Aorta (tissue), 5 donors: ENCODE data around the gene TBC1D19. TPM values are rescaled to one million over a fixed set of nuclear protein-coding genes. Genes with fewer than 3 reads are reported as not detected.
A peak's percentile ranks its signal among the peaks of the same experiment; 100 is the strongest.

ENCODE experiments used
- ATAC-seq: fragments of 200-7000 bp; cut with Tn5 transposase; one replicate; pipeline ENCODE4 v1.9.1; 2022; ENCODE audit warnings: moderate library complexity; ENCODE audit not compliant: low FRiP score
- DNase-seq, 2 donors: peaks; one replicate each; pipeline ENCODE4 v3.0.0-alpha.2; 2020
- H3K27ac ChIP-seq, 2 donors: one replicate each; pipeline ENCODE4 v1.5.1; 2013; ENCODE audit warnings: low read length in 2 of 2, mild to moderate bottlenecking in 2 of 2, moderate library complexity in 2 of 2, control low read depth in 1 of 2, inconsistent platforms in 1 of 2, low read depth in 1 of 2
- H3K27me3 ChIP-seq, 2 donors: one replicate each; pipeline ENCODE4 v1.6.1; 2013; ENCODE audit warnings: control low read depth in 1 of 2, low read length in 1 of 2, mild to moderate bottlenecking in 1 of 2, moderate library complexity in 1 of 2; ENCODE audit not compliant: insufficient read depth in 2 of 2, control insufficient read depth in 1 of 2
- H3K36me3 ChIP-seq, 2 donors: one replicate each; pipeline ENCODE4 v1.6.1; 2013; ENCODE audit warnings: control low read depth in 1 of 2, low read length in 1 of 2, mild to moderate bottlenecking in 1 of 2; ENCODE audit not compliant: insufficient read depth in 2 of 2, control insufficient read depth in 1 of 2
- H3K4me1 ChIP-seq, 2 donors: one replicate each; pipeline ENCODE4 v1.6.1; 2013; ENCODE audit warnings: low read length in 2 of 2, control low read depth in 1 of 2, mild to moderate bottlenecking in 1 of 2, moderate library complexity in 1 of 2; ENCODE audit not compliant: insufficient read depth in 2 of 2, control insufficient read depth in 1 of 2
- H3K4me3 ChIP-seq, 2 donors: one replicate each; pipeline ENCODE4 v1.5.1; 2013; ENCODE audit warnings: low read length in 2 of 2, control low read depth in 1 of 2, mild to moderate bottlenecking in 1 of 2
- H3K9me3 ChIP-seq: one replicate; pipeline ENCODE4 v1.6.1; 2013; ENCODE audit warnings: mild to moderate bottlenecking, low read length; ENCODE audit not compliant: control insufficient read depth
- WGBS, 2 donors: extraction: QIAGEN DNeasy Blood & Tissue Kit; methylation state at CpG; one replicate each; pipeline ENCODE4 v1.1.7; 2013; 5-methylcytosine and 5-hydroxymethylcytosine counted together
- intact Hi-C, 2 donors: fragments of 100-400 bp; cut with DNase I; formaldehyde crosslinking; loops; one replicate each; pipeline versions ENCODE4 v1.14.2 to v1.15.0; 2022
- polyA plus RNA-seq, 2 donors: library from polyadenylated mRNA; stranded (reverse); fragments of 200-250 nt; gene quantifications; one replicate each; pipeline ENCODE4 v1.2.3, GENCODE V29; 2013
- total RNA-seq, 2 donors: library from RNA; stranded (reverse); fragmentation: NEBNext Ultra II Directional; extraction: Animal tissue kit (Norgen Biotek cat#: 25700); gene quantifications; one replicate each; pipeline ENCODE4 v1.2.1, GENCODE V29; 2021
- donor health status: healthy with polysubstance abuse.
- donor health status: Bipolar disorder and iron deficiency.
- donor health status: DM: no; HTN: no; CAD: no.
- donor health status: DM: no; HTN: no; CAD: no.
- donor health status: DM: yes; HTN: yes; CAD: no.

Gene TBC1D19
- total and polyA plus RNA-seq, 4 donors, result 2.9 to 13.2 (median 7.1) TPM

DNA sequence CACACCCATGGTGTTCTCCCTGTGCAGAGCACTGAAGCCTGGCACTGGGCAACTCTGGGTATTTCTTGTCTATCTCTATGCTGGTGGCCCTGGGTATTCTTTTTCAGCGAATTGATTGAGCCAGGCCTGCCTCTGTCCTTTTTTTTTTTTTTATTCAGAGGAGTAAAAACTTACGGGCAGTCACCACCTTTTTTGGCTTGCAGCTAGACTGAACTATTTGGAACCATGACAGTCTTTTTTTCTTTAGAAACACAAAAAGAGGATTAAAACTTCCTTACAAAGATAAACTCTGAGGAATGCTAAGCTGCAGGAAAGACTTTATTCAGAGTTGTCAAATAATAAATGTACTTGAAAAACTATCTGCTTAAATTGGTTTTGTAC is 157.6 kb downstream of the TBC1D19 start:
- no peaks in the 10 kb centered on the region for H3K4me1 ChIP-seq
- no peaks in the 10 kb centered on the region for H3K9me3 ChIP-seq
- H3K27ac ChIP-seq, result no peak overlapping the region
- ATAC-seq, result peak; percentile 48
- no peak overlapping the region for H3K4me3 ChIP-seq
- DNase-seq, result no peak
- H3K27me3 ChIP-seq, result no peaks in the 10 kb centered on the region
- H3K36me3 ChIP-seq, result no peaks in the 10 kb centered on the region
- WGBS, 2 donors, result 4 to 8% methylated on average over 2 of the region's 2 CpGs
- intact Hi-C loops, result no loop called here

DNA sequence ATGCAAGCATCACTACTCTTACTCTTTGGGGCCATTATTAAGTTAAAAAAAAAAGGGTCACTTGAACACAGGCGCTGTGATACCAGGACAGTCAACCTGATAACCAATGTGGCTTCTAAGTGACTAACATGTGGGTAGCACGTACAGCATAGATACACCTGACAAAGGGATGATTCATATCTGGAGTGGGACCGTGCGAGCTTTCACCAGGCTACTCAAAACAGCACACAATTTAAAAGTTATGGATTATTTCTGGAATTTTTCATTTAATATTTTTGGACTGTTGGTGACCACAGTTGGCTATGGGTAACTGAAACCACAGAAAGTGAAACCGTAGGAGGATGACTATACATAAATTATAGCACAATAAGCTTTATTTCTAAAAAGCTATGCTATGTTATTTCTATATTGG is 162.9 kb downstream of the TBC1D19 start:
- H3K27me3 ChIP-seq, result no peaks in the 10 kb centered on the region
- no peak for DNase-seq
- no peak overlapping the region for H3K27ac ChIP-seq
- WGBS, 2 donors, result 90 to 94% methylated on average over 5 of the region's 5 CpGs
- H3K9me3 ChIP-seq, result no peaks in the 10 kb centered on the region
- no peaks in the 10 kb centered on the region for H3K4me1 ChIP-seq
- no peak overlapping the region for H3K4me3 ChIP-seq
- ATAC-seq, result no peak
- H3K36me3 ChIP-seq, result no peaks in the 10 kb centered on the region
- intact Hi-C loops, result no loop called here

DNA sequence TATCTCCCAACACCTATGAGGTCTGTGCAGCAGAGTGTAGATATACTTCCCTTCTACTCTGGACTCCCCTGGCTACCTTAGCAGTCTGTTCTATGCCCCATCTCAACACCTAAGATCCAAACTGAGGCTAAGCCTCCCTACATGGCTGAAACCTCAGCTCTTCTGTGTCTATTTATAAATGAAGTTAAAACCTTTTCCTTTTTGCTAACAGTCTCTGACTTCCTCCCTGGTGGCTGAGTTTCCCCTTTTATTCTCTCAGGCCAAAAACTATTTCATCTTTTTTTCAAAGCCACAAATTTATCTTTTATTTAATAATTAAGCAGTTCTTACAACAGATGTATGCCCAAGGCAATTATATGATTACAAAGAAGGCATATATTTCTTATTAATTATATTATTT is 164.9 kb downstream of the TBC1D19 start:
- ATAC-seq, result no peak
- no peak overlapping the region for H3K4me3 ChIP-seq
- no peak overlapping the region for H3K27ac ChIP-seq
- no peaks in the 10 kb centered on the region for H3K4me1 ChIP-seq
- H3K9me3 ChIP-seq, result no peaks in the 10 kb centered on the region
- intact Hi-C loops, result no loop called here
- DNase-seq, result no peak
- no peaks in the 10 kb centered on the region for H3K36me3 ChIP-seq
- H3K27me3 ChIP-seq, result no peaks in the 10 kb centered on the region

DNA sequence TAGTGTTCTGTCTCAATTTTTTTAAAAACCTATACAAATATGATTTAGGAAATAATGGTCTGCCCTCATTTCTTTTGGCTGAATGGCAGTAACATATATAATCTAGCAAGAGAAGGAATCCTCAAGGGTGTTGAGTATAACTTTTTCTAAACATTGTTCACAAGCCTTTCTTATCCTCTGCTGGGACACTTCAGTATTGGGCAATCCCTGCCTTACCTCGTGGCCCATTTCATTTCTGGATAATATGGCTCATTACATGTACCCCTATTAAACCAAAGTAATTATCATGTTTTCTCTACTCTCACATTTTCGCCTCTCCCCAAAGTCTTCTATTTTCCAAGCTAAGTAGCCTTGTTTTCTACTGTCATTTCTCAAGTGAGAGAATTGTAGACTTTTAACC is 166.0 kb downstream of the TBC1D19 start:
- H3K4me1 ChIP-seq, result no peaks in the 10 kb centered on the region
- no peaks in the 10 kb centered on the region for H3K36me3 ChIP-seq
- H3K4me3 ChIP-seq, result no peak overlapping the region
- ATAC-seq (no peak), DNase-seq (no peak)
- H3K9me3 ChIP-seq, result no peaks in the 10 kb centered on the region
- WGBS, 2 donors, result 95% methylated on average over 2 of the region's 2 CpGs
- H3K27me3 ChIP-seq, result no peaks in the 10 kb centered on the region
- H3K27ac ChIP-seq, result no peak overlapping the region
- intact Hi-C loops, result no loop called here

DNA sequence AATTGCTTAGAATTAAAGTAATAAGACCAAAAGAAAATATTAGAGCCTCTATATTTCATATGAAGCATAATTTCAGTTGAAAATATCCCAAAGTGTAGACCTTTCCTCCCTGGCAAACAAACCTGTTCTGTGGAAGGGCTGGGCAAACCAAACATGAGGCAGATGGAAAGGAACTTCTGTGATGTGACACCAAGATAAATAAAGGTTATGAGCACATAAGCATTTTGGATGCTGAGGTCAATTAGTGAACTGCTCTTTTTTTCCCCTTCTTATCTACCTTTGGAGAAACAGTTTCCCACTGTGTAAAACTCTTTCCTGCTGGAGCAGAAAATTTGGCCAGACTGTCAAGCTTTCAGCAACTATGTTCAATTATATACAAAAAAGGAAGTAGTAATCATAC is 167.1 kb downstream of the TBC1D19 start:
- intact Hi-C loops, result no loop called here
- no peak for ATAC-seq
- DNase-seq, result no peak
- H3K9me3 ChIP-seq, result no peaks in the 10 kb centered on the region
- H3K27me3 ChIP-seq, result no peaks in the 10 kb centered on the region
- H3K4me1 ChIP-seq, result no peaks in the 10 kb centered on the region
- no peak overlapping the region for H3K27ac ChIP-seq
- H3K4me3 ChIP-seq, result no peak overlapping the region
- H3K36me3 ChIP-seq, result no peaks in the 10 kb centered on the region

DNA sequence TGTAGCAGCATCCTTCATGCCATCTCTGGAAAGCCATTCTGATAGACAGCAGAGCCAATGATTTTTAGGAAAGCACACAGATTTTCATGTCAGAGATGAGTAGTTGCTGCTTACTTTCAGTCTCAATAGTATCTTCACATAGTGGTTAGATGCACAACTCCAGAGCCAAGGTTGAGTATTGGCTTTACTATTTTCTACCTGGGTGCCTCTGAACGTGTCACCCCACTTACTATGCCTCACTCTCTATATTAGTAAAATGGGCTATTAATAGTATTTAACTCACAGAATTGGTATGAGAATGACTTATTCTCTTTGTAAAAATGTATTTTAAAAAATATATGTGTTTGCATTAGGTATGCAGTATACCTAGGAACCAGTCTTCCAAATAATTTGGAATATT is 168.0 kb downstream of the TBC1D19 start:
- peaks cover 0 to 1% of the 10 kb centered on the region in 2 donors for H3K36me3 ChIP-seq
- ATAC-seq, result no peak
- no peak overlapping the region for H3K4me3 ChIP-seq
- H3K4me1 ChIP-seq, result no peaks in the 10 kb centered on the region
- 78 to 91% methylated on average over 1 of the region's 1 CpG for WGBS, 2 donors
- H3K27ac ChIP-seq, result no peak overlapping the region
- no peaks in the 10 kb centered on the region for H3K9me3 ChIP-seq
- H3K27me3 ChIP-seq, result no peaks in the 10 kb centered on the region
- intact Hi-C loops, result no loop called here
- no peak for DNase-seq

DNA sequence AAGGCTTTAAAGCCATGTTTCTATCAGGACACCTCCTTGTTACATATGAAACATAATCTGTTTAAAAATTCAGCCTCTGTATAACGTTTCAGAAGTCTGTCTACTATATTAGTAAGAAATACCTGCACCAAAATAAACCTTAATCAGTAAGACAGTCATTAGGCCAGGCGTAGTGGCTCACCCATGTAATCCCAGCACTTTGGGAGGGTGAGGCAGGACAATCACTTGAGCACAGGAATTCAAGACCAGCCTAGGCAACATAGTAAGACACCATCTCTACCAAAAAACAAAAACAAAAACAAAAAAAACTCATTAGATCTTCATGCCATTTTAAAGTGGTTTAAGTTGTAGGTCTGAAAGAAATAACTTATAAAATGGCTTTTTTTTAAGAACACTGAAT is 169.3 kb downstream of the TBC1D19 start:
- ATAC-seq, result no peak
- H3K9me3 ChIP-seq, result no peaks in the 10 kb centered on the region
- peaks cover 0 to 2% of the 10 kb centered on the region in 2 donors for H3K36me3 ChIP-seq
- 91 to 92% methylated on average over 2 of the region's 2 CpGs for WGBS, 2 donors
- intact Hi-C loops, result no loop called here
- no peak for DNase-seq
- no peaks in the 10 kb centered on the region for H3K4me1 ChIP-seq
- no peak overlapping the region for H3K27ac ChIP-seq
- H3K4me3 ChIP-seq, result no peak overlapping the region
- H3K27me3 ChIP-seq, result no peaks in the 10 kb centered on the region

DNA sequence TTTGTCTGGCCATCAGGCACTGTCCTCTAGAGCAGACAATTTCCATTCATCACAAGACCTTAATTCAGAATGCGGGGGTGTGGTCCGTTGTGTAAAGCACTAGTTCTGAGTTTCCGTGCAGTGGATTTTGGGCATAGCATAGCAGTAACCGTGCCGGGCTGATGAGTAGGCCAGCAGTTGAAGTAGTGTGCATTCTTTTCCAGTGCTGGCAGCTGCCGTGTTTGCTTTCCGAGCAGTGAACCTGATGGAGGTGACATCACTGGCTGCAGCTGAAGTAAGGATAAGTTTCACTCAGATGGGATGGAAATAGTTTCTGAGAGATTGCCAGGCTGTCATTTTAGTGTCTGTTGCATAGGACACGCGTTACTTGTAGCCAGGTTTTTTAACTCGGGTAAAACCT is 169.7 kb downstream of the TBC1D19 start:
- no peak overlapping the region for H3K27ac ChIP-seq

DNA sequence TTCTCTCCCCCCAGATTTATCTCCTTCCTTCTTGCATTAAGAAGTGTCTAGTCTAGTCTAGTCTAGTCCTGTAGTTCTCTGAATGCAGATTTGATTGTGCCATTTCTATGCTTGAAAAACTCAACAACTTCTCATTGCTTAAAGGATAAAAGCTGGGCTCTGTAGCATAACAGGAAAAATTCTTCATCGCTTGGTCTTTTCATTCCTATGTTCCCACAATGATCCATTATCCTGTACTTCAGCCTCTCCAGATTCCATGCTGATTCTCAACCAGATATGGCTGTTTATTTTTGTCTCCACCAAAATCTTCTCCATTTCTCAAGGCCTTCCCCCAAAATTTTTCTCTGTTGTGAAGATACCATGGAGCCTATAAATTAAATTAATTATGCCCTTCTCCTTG is 173.9 kb downstream of the TBC1D19 start:
- WGBS, 2 donors, result 82 to 96% methylated on average over 1 of the region's 1 CpG
- H3K27ac ChIP-seq, result no peak overlapping the region
- H3K9me3 ChIP-seq, result no peaks in the 10 kb centered on the region
- H3K27me3 ChIP-seq, result no peaks in the 10 kb centered on the region
- peaks cover 0 to 2% of the 10 kb centered on the region in 2 donors for H3K36me3 ChIP-seq
- ATAC-seq, result no peak
- intact Hi-C loops, result no loop called here
- H3K4me1 ChIP-seq, result no peaks in the 10 kb centered on the region
- H3K4me3 ChIP-seq, result no peak overlapping the region
- DNase-seq, result no peak

More for the DNA sequence above, 169.7 kb downstream of the TBC1D19 start:
- no peaks in the 10 kb centered on the region for H3K9me3 ChIP-seq
- DNase-seq, result peak; percentile 70 to 85
- no peaks in the 10 kb centered on the region for H3K4me1 ChIP-seq
- H3K4me3 ChIP-seq, result no peak overlapping the region
- no peaks in the 10 kb centered on the region for H3K27me3 ChIP-seq
- intact Hi-C loops, result no loop called here
- peaks cover 0 to 2% of the 10 kb centered on the region in 2 donors for H3K36me3 ChIP-seq
- WGBS, 2 donors, result 18 to 21% methylated on average over 10 of the region's 10 CpGs
- peak; percentile 56 for ATAC-seq
